Karpas-422 (cell line): ENCODE results near the gene SP2. TPM values are rescaled to one million over a fixed set of nuclear protein-coding genes. Genes with fewer than 3 reads are reported as not detected.
A peak's percentile ranks its signal among the peaks of the same experiment; 100 is the strongest.

ENCODE experiments used
- DNase-seq: peaks from one replicate; pipeline ENCODE4 v3.0.0-alpha.2; 2015
- H2AFZ ChIP-seq: fragments of 200-600 bp; sonication (generic); 2 replicates; pipeline ENCODE4 v1.6.1; 2014; ENCODE audit warnings: antibody characterized with exemption, low read length, mixed read lengths
- H3K27ac ChIP-seq: fragments of 200-600 bp; sonication (generic); 2 replicates; pipeline ENCODE4 v1.5.1; 2014; ENCODE audit warnings: mild to moderate bottlenecking, low read length, moderate library complexity
- H3K27me3 ChIP-seq: fragments of 200-600 bp; sonication (generic); 2 replicates; pipeline ENCODE4 v1.6.1; 2014; ENCODE audit warnings: low read length, mixed read lengths
- H3K36me3 ChIP-seq: fragments of 200-600 bp; sonication (generic); 2 replicates; pipeline ENCODE4 v1.6.1; 2014; ENCODE audit warnings: low read length, mixed read lengths; ENCODE audit not compliant: insufficient read depth
- H3K4me1 ChIP-seq: fragments of 200-600 bp; sonication (generic); 2 replicates; pipeline ENCODE4 v1.6.1; 2014; ENCODE audit warnings: mild to moderate bottlenecking, low read length, mixed read lengths
- H3K4me2 ChIP-seq: fragments of 200-600 bp; sonication (generic); 2 replicates; pipeline ENCODE4 v1.6.1; 2014; ENCODE audit warnings: low read length, low read depth, mild to moderate bottlenecking; ENCODE audit not compliant: poor library complexity, severe bottlenecking
- H3K4me3 ChIP-seq: fragments of 200-600 bp; sonication (generic); 2 replicates; pipeline ENCODE4 v1.5.1; 2014; ENCODE audit warnings: mild to moderate bottlenecking, antibody characterized with exemption, low read length, mixed read lengths
- H3K79me2 ChIP-seq: fragments of 200-600 bp; sonication (generic); 2 replicates; pipeline ENCODE4 v1.6.1; 2014; ENCODE audit warnings: mild to moderate bottlenecking, low read length, mixed read lengths
- H3K9ac ChIP-seq: fragments of 200-600 bp; sonication (generic); 2 replicates; pipeline ENCODE4 v1.6.0; 2014; ENCODE audit warnings: low read length
- H3K9me2 ChIP-seq: fragments of 200-600 bp; sonication (generic), shearing (Covaris generic); replicated peaks from 2 replicates; pipeline ENCODE4 v1.6.0; 2014; ENCODE audit warnings: mild to moderate bottlenecking, low read length, moderate library complexity; ENCODE audit not compliant: insufficient read depth
- H3K9me3 ChIP-seq: fragments of 300-700, 200-600 bp; sonication (generic); 2 replicates; pipeline ENCODE4 v1.6.1; 2014; ENCODE audit warnings: low read length, mixed read lengths
- H4K20me1 ChIP-seq: fragments of 200-600 bp; sonication (generic); 2 replicates; pipeline ENCODE4 v1.6.1; 2014; ENCODE audit warnings: mild to moderate bottlenecking, antibody characterized with exemption, low read length, low read depth; ENCODE audit not compliant: insufficient read depth
- total RNA-seq: library from RNA; depleted of rRNA; stranded (reverse); fragments of >200 nt; shearing (Covaris generic); gene quantifications from 2 replicates; pipeline ENCODE4 v1.2.3, GENCODE V29; 2014; ENCODE audit warnings: low replicate concordance

SP2 gene
- total RNA-seq, 1 experiment from 2014 or later = 4.4 TPM

DNA sequence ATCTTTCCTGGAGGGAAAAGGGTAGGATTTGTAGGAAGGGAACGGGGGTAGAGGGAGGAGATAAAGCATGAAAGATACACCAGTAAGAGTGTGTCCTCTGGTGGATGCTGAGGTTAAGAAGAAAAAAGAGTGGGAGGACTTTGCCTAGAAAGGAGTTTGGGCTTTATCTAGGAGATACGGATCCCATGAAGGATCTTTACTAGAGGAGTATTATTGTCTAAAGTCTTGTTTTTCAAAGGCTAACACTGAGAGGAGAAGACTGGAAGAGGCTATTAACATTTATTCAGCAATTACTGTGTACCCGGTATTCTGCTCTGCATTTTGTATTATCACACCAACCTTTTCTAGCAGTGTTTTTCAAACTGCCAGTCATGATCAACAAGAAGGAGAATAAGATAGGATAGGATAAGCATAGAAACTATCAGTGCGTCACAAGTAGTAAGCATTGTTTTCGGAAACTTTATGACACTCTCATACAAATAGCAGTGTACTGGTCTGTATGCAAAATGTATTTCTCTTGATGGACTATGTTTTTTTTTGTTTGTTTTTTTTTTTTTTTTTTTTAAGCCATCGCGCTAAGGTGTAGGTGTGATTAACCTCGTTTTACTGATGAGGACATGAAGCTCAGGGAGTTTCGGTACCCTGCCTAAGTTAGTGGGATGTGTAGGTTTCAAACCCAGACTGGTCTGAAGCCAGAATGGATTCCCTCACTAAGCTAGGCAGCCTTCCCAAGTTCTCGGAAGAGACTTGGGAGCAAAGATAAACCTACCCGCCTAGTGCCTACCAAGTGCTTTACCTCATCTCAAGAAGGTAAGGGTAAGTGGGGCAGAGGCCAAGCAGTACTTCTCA lies 1.3 kb upstream of the SP2 start:
- peak overlapping the region; percentile 79 for H3K4me2 ChIP-seq
- peak overlapping the region; percentile 24; the same call in 1 of the 2 replicates for H3K27ac ChIP-seq
- H4K20me1 ChIP-seq = no peaks in the 10 kb centered on the region
- DNase-seq = no peak
- H3K4me1 ChIP-seq = peaks cover 40% of the 10 kb centered on the region
- H3K9me3 ChIP-seq = no peaks in the 10 kb centered on the region
- peaks cover 11% of the 10 kb centered on the region; the same call in 1 of the 2 replicates for H3K36me3 ChIP-seq
- H3K79me2 ChIP-seq = peaks cover 37% of the 10 kb centered on the region
- H3K9ac ChIP-seq = peak overlapping the region; percentile 79
- no peaks in the 10 kb centered on the region for H3K9me2 ChIP-seq
- H3K27me3 ChIP-seq = no peaks in the 10 kb centered on the region
- peak overlapping the region; percentile 82 for H3K4me3 ChIP-seq
- peak overlapping the region; percentile 10; the same call in 1 of the 2 replicates for H2AFZ ChIP-seq

DNA sequence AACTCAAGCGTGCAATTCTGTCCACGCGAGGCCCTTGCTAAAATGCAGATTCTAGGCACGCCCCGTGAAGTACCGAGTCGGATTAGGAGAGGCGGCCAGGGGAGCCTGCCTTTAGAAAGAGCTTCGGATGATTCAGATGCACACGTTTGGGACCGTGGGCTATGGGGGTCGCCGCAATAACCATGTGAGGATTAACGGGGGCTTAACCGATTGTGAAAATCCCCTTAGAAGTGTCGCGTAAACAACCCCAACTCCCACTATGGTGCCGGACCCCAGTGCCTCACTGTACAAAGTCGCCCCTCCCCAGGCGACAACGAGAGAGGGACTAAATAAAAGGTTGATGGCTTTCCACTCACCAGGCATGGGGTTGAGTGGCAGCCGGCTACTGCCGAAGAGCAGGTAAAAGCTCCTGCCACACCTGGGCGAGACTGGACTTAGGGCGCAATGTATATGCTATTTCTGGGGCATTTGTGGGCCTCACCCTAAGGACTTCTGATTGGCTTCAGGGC lies 635 bp upstream of the SP2 start:
- H3K4me1 ChIP-seq = peaks cover 40% of the 10 kb centered on the region
- peak overlapping the region; percentile 79 for H3K9ac ChIP-seq
- no peaks in the 10 kb centered on the region for H4K20me1 ChIP-seq
- peak overlapping the region; percentile 10; the same call in 1 of the 2 replicates for H2AFZ ChIP-seq
- H3K79me2 ChIP-seq = peaks cover 43% of the 10 kb centered on the region
- peak overlapping the region; percentile 79 for H3K4me2 ChIP-seq
- no peaks in the 10 kb centered on the region for H3K9me3 ChIP-seq
- H3K27ac ChIP-seq = peak overlapping the region; percentile 24; the same call in 1 of the 2 replicates
- no peaks in the 10 kb centered on the region for H3K27me3 ChIP-seq
- H3K9me2 ChIP-seq = no peaks in the 10 kb centered on the region
- peak; percentile 74 for DNase-seq
- peak overlapping the region; percentile 82 for H3K4me3 ChIP-seq
- peaks cover 15% of the 10 kb centered on the region; the same call in 1 of the 2 replicates for H3K36me3 ChIP-seq

DNA sequence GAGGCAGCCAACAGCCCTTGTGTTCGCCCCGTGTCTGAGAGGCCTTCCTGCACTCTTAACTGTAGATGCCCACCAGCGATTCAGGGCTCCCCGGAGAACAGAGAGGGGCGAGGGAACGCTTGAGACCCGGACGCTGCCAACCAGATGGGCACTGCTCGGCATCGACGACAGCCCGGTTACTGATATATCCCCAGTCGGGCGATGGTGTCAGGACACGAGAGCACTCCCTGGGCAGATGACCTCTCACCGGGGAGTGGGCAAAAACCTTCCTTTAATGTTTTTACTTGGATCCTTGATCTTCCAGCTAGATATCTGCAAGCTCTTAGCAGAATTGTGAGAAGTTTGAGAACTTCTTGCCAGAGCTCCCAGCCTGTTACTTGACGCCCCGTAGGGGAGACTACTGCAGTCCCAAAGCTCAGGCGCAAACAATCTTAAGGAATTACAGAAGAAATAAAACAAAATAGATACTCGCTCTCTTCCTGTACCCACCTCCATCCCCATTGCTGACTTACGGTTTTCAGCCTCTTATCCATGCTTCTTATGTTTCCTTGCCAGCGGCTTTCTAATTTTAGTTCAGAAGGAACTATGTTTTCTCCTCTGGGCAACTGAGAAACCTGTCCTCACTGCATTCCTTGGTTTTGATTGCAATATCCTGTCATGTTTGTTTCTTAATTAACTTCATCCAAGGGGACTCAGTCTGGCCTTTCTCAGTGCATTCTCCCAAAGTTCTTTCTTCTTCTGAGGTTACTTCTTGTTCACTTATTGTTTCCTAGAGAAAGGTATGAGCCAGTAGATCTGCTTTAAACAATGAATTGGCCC lies 845 bp downstream of the SP2 start:
- Histone ChIP-seq H3K4me1 (peaks cover 45% of the 10 kb centered on the region), H3K9ac (peak overlapping the region; percentile 97), H3K79me2 (peaks cover 54% of the 10 kb centered on the region), H3K4me3 (peak overlapping the region; percentile 91), H2AFZ (no peak overlapping the region), H3K27ac (peak overlapping the region; percentile 75), H3K36me3 (peaks cover 15% of the 10 kb centered on the region; the same call in 1 of the 2 replicates), H3K9me3 (no peaks in the 10 kb centered on the region), H4K20me1 (no peaks in the 10 kb centered on the region), H3K4me2 (peak overlapping the region; percentile 76), H3K27me3 (no peaks in the 10 kb centered on the region), H3K9me2 (no peaks in the 10 kb centered on the region)
- DNase-seq = peak; percentile 59

DNA sequence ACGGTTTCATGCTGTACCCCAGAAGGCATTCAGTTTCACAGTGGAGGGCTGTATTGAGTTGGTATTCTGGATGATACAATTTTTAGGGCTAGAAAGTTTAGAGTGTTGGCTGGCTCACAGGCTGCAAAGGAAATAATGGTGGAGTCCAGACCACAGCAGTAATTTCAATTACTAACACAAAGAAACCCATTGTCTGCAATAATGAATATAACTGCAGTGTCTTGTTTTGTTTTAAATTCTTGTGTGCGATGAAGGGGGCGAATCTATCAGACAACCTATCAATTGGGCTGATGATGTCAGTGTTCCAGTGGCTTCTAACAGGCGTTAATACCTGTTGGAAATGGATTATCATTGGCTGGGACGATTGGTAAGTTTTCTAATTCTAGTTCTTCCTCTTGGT lies 1.5 kb downstream of the SP2 start:
- H3K9ac ChIP-seq = peak overlapping the region; percentile 97

DNA sequence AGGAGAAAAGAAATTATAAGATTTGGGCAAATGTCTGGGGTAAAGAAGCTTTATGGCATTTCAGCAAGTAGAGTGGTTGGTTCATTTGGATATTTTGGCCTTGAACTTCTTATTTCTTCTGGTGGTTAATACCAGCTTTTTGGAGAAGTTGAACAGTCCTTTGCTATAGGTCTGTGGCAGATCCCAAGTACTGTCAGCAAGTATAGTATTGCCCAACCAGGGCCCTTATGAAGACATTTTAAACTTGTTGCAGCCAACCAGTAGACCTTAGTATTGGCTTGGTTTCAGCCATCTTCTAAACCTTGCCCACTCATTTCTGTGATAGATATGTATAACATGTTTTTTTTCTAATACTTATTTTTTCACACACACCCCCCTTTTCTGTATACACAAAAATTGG lies 2.2 kb downstream of the SP2 start:
- Histone ChIP-seq H3K36me3 (peaks cover 15% of the 10 kb centered on the region; the same call in 1 of the 2 replicates), H3K79me2 (peaks cover 62% of the 10 kb centered on the region), H3K4me2 (peak overlapping the region; percentile 76), H4K20me1 (no peaks in the 10 kb centered on the region), H2AFZ (no peak overlapping the region), H3K4me3 (no peak overlapping the region), H3K4me1 (peaks cover 45% of the 10 kb centered on the region), H3K9me2 (no peaks in the 10 kb centered on the region), H3K9me3 (no peaks in the 10 kb centered on the region), H3K27ac (no peak overlapping the region), H3K9ac (no peak overlapping the region), H3K27me3 (no peaks in the 10 kb centered on the region)
- DNase-seq = no peak

More for the DNA sequence above, 1.5 kb downstream of the SP2 start:
- no peaks in the 10 kb centered on the region for H3K9me2 ChIP-seq
- peak overlapping the region; percentile 75; the same call in 1 of the 2 replicates for H3K27ac ChIP-seq
- H3K27me3 ChIP-seq = no peaks in the 10 kb centered on the region
- H3K4me1 ChIP-seq = peaks cover 45% of the 10 kb centered on the region
- H3K9me3 ChIP-seq = no peaks in the 10 kb centered on the region
- peaks cover 15% of the 10 kb centered on the region; the same call in 1 of the 2 replicates for H3K36me3 ChIP-seq
- H4K20me1 ChIP-seq = no peaks in the 10 kb centered on the region
- peak overlapping the region; percentile 91 for H3K4me3 ChIP-seq
- DNase-seq = no peak
- no peak overlapping the region for H2AFZ ChIP-seq
- peak overlapping the region; percentile 76 for H3K4me2 ChIP-seq
- H3K79me2 ChIP-seq = peaks cover 61% of the 10 kb centered on the region

DNA sequence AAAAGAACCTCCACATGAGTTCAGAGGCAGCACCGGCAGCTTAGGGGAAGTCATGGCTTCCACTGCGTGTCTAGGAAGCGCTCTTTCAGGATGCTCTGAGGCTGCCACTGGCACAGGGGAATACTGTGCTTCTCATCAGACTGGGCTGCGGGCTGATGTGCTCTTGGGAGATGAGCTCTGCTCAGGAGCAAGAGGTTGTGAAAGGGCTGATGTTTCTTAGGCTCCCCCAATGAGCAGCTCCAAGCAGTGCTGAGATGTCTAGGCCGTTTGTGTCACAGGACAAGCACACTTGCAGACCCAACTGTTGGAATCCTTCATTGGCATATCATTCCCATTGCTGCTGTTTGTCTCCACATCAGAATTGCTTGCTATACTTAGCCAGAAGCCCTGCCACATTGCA lies 3.6 kb downstream of the SP2 start:
- H3K4me3 ChIP-seq = no peak overlapping the region
- H3K9me2 ChIP-seq = no peaks in the 10 kb centered on the region
- no peak overlapping the region for H3K9ac ChIP-seq
- H3K9me3 ChIP-seq = no peaks in the 10 kb centered on the region
- H3K79me2 ChIP-seq = peaks cover 65% of the 10 kb centered on the region
- peaks cover 15% of the 10 kb centered on the region; the same call in 1 of the 2 replicates for H3K36me3 ChIP-seq
- no peaks in the 10 kb centered on the region for H4K20me1 ChIP-seq
- no peak overlapping the region for H3K4me2 ChIP-seq
- H2AFZ ChIP-seq = no peak overlapping the region
- peaks cover 32% of the 10 kb centered on the region for H3K4me1 ChIP-seq
- H3K27ac ChIP-seq = no peak overlapping the region
- no peak for DNase-seq
- no peaks in the 10 kb centered on the region for H3K27me3 ChIP-seq

DNA sequence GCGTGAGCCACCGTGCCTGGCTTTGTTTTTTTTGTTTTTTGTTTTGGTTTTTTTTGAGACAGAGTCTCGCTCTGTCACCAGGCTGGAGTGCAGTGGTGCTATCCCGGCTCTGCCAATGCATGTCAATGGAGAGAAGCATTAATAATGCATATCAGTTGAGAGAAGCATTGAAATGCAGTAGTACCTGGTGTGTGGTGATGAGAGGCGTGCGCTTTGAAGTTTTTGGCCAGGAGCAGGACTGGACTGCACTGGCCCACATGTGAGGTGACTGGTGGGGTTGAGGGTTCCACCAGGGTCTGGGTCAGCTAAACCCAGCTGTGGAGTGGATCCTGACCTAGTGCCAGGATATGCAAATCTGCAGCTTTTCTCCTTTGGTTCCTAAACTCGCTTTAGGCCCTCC lies 5.4 kb downstream of the SP2 start:
- Histone ChIP-seq H3K79me2 (peaks cover 73% of the 10 kb centered on the region), H3K4me1 (peaks cover 27% of the 10 kb centered on the region), H3K9ac (no peak overlapping the region), H3K27ac (no peak overlapping the region), H3K4me2 (no peak overlapping the region), H3K9me2 (no peaks in the 10 kb centered on the region), H2AFZ (no peak overlapping the region), H3K36me3 (peaks cover 15% of the 10 kb centered on the region; the same call in 1 of the 2 replicates), H3K9me3 (no peaks in the 10 kb centered on the region), H4K20me1 (no peaks in the 10 kb centered on the region), H3K27me3 (no peaks in the 10 kb centered on the region), H3K4me3 (no peak overlapping the region)
- no peak for DNase-seq
